Heart left ventricle (tissue), 13 donors: ENCODE results near the gene GPANK1.

ENCODE experiments used
- CTCF ChIP-seq, 12 donors: fragments of 200-600 bp; sonication (generic) in 4 of 12; IDR thresholded peaks; one replicate each; pipeline versions ENCODE4 v1.5.0 to v1.8.0; 2018 to 2022; ENCODE audit warnings: antibody characterized with exemption in 12 of 12, mild to moderate bottlenecking in 5 of 12
- POLR2A ChIP-seq, 2 donors: fragments of 450-650 bp; IDR thresholded peaks; one replicate each; pipeline ENCODE4 v1.6.1; 2017; ENCODE audit warnings: antibody characterized with exemption in 2 of 2, mild to moderate bottlenecking in 2 of 2, moderate library complexity in 2 of 2
- donor health status: ischemic (EF 13 %, LVEDD 7.1; RV severe dilation, severe dysfunction).
- donor health status: DM: no; HTN: yes; CAD: no.
- donor health status: DM: no; HTN: no; CAD: no.
- donor health status: ischemic (EF 25% LVEDD 6.9; RV normal size, moderate dysfunction).
- donor health status: ischemic (EF 25% LVEDD 5.7; RV mildly dilated, moderate dysfunction).
- donor health status: ischemic (EF 35%, LVEDD 5.7; RV mildly dilated, moderate dysfunction).
- donor health status: nonischemic (EF 11% LVEDD 7.7; RV severe dilation, severe dysfunction).
- donor health status: DM: yes; HTN: yes; CAD: no.
- donor health status: PGD.
- donor health status: ischemic (EF 29% LVEDD 5.4; RV normal size, mild dysfunction).
- donor health status: nonischemic (EF 23%, LVEDD 6.1; RV moderate dilation, normal function).

GRCh38 chr6:31634969-31635575, 29.7 kb downstream of the GPANK1 start:
- TF ChIP-seq CTCF (IDR thresholded peaks at IDR 0.05): no peak
- TF ChIP-seq POLR2A (IDR thresholded peaks at IDR 0.05): no peak
